K562 (cell line): ENCODE data around the gene LHPP. TPM values are rescaled to one million over a fixed set of nuclear protein-coding genes. Genes with fewer than 3 reads are reported as not detected.

Experiments
- ATAC-seq: fragments of 200-7000 bp; cut with Tn5 transposase; 3 replicates; pipeline ENCODE4 v1.9.1; 2020; ENCODE audit warnings: moderate library complexity
- BruUV-seq: library from RNA; stranded (reverse); fragments of 400-500 nt; replicated peaks from 2 replicates; lab custom pipeline; 2021; lab: Mats Ljungman, UMichigan
- CTCF ChIA-PET: fragments of 300-600 bp; formaldehyde crosslinking; extraction: SDS; loops from one replicate; lab custom pipeline; 2021; ENCODE audit warnings: low intra/inter-chr PET ratio; lab: Yijun Ruan, JAX
- POLR2A ChIA-PET: fragments of 300-600, 350-650 bp; sonication (Branson Sonifier 250); formaldehyde crosslinking; extraction: SDS; loops from one replicate; lab custom pipeline; 2021; ENCODE audit warnings: antibody characterized with exemption, inconsistent platforms; lab: Yijun Ruan, JAX
- DNase-seq, 4 experiments: peaks; one replicate each; pipeline versions ENCODE4 v3.0.0 to v3.0.0-alpha.2; 2011 to 2018; ENCODE audit warnings: low spot score in 3 of 4, mixed read lengths in 3 of 4; ENCODE audit errors: extremely low read depth in 1 of 4
- FAIRE-seq: peaks from 2 replicates; lab custom pipeline; 2011; peaks lifted over from hg19 to GRCh38; lab: Jason Lieb, UNC
- H2AFZ ChIP-seq: 2 replicates; pipeline ENCODE4 v1.6.0; 2011; ENCODE audit warnings: low read depth, low read length, control low read depth, inconsistent platforms
- H3K27ac ChIP-seq: fragments of 200-600 bp; 3 replicates; pipeline ENCODE4 v1.8.0; 2011; ENCODE audit warnings: low read depth, mild to moderate bottlenecking, control low read depth, inconsistent platforms, low read length, moderate library complexity, mixed read lengths; ENCODE audit errors: extremely low read depth
- H3K27me3 ChIP-seq, 2 experiments: fragments of 300-600 bp in 1 of 2; 2 replicates in 1 of 2; 3 replicates in 1 of 2; pipeline versions ENCODE4 v1.6.0 to v1.8.0; 2011; ENCODE audit warnings: inconsistent platforms in 2 of 2, low read length in 2 of 2, mild to moderate bottlenecking in 1 of 2, mixed read lengths in 1 of 2, moderate library complexity in 1 of 2; ENCODE audit not compliant: control insufficient read depth in 2 of 2, insufficient read depth in 2 of 2
- H3K36me3 ChIP-seq: fragments of 300-600 bp; 3 replicates; pipeline ENCODE4 v1.8.0; 2011; ENCODE audit warnings: mild to moderate bottlenecking, low read length, inconsistent platforms; ENCODE audit not compliant: control insufficient read depth, insufficient read depth
- H3K4me1 ChIP-seq, 2 experiments: fragments of 200-600 bp in 1 of 2; replicated peaks in 1 of 2; 2 replicates in 1 of 2; 3 replicates in 1 of 2; pipeline versions ENCODE4 v1.5.1 to v1.8.0; 2011; ENCODE audit warnings: inconsistent platforms in 2 of 2, low read length in 2 of 2, mild to moderate bottlenecking in 1 of 2, mixed read lengths in 1 of 2, moderate library complexity in 1 of 2; ENCODE audit not compliant: control insufficient read depth in 2 of 2, insufficient read depth in 2 of 2
- H3K4me2 ChIP-seq: 2 replicates; pipeline ENCODE4 v1.6.1; 2011; ENCODE audit warnings: low read length, control low read depth, inconsistent platforms, mixed read lengths; ENCODE audit not compliant: insufficient read depth
- H3K4me3 ChIP-seq: fragments of 200-600 bp; sonication (generic), shearing (Covaris generic); 2 replicates; pipeline ENCODE4 v1.5.1; 2016; ENCODE audit warnings: control low read depth, inconsistent platforms
- H3K79me2 ChIP-seq: fragments of 200-600 bp; 3 replicates; pipeline ENCODE4 v1.8.0; 2011; ENCODE audit warnings: low read length, inconsistent platforms; ENCODE audit not compliant: control insufficient read depth, insufficient read depth
- H3K9ac ChIP-seq, 2 experiments: 2 replicates each; pipeline versions ENCODE4 v1.6.0 to v1.6.1; 2011; ENCODE audit warnings: low read depth in 2 of 2, low read length in 2 of 2, control low read depth in 1 of 2, inconsistent platforms in 1 of 2, mild to moderate bottlenecking in 1 of 2, mixed read lengths in 1 of 2; ENCODE audit not compliant: insufficient read depth in 1 of 2
- H3K9me1 ChIP-seq: one replicate; pipeline ENCODE4 v1.6.0; 2011; ENCODE audit warnings: inconsistent platforms, mild to moderate bottlenecking, low read length, moderate library complexity; ENCODE audit not compliant: control insufficient read depth, insufficient read depth
- H3K9me3 ChIP-seq: replicated peaks from 2 replicates; pipeline ENCODE4 v1.5.1; 2011; ENCODE audit warnings: low read depth, low read length, inconsistent platforms; ENCODE audit not compliant: control insufficient read depth, insufficient read depth
- H4K20me1 ChIP-seq: replicated peaks from 2 replicates; pipeline ENCODE4 v1.6.1; 2011; ENCODE audit warnings: low read length, inconsistent platforms, mixed read lengths; ENCODE audit not compliant: control insufficient read depth, insufficient read depth
- MTA2 ChIP-seq: fragments of 450-650 bp; IDR thresholded peaks from 2 replicates; pipeline ENCODE4 v1.6.1; 2016; ENCODE audit warnings: low read depth
- POLR2G ChIP-seq: fragments of 200-400 bp; formaldehyde crosslinking; IDR thresholded peaks from 2 replicates; pipeline ENCODE4 v1.6.1; 2017; ENCODE audit warnings: low read depth, mild to moderate bottlenecking, antibody characterized with exemption, low read length, moderate library complexity
- RBM22 ChIP-seq: fragments of 200-400 bp; formaldehyde crosslinking; IDR thresholded peaks from 2 replicates; pipeline ENCODE4 v1.6.1; 2018; ENCODE audit warnings: low read length, low read depth; ENCODE audit not compliant: poor library complexity, severe bottlenecking
- ZBTB40 ChIP-seq, 2 experiments: fragments of 450-650 bp in 1 of 2; sonication (generic) in 1 of 2; formaldehyde crosslinking in 1 of 2; IDR thresholded peaks; 2 replicates each; pipeline versions ENCODE4 v1.7.1 to v1.9.0; 2016 to 2022; ENCODE audit warnings: inconsistent platforms in 1 of 2, mild to moderate bottlenecking in 1 of 2, missing genetic modification reagents in 1 of 2
- WGBS: fragments of 100-300 bp; shearing (Covaris generic); methylation state at CpG from one replicate; pipeline ENCODE4 v1.1.6; 2016; ENCODE audit warnings: low coverage, mixed read lengths; ENCODE audit not compliant: insufficient coverage; ENCODE audit errors: missing lambda C conversion rate; 5-methylcytosine and 5-hydroxymethylcytosine counted together
- in situ Hi-C: fragments of 300-500 bp; cut with MboI; formaldehyde crosslinking; loops from 4 replicates; pipeline ENCODE4 v1.15.0; 2018; ENCODE audit warnings: inconsistent platforms, mixed read lengths
- intact Hi-C: fragments of 100-400 bp; cut with micrococcal nuclease; formaldehyde crosslinking; loops from 2 replicates; pipeline ENCODE4 v1.14.2; 2022
- polyA plus RNA-seq, 8 experiments: library from polyadenylated mRNA; depleted of rRNA in 4 of 8; stranded (reverse) in 5 of 8; unstranded in 3 of 8; fragments of >200 nt; fragmentation: Nextera tagmentation in 2 of 8; fragmentation: Illumina TruSeq in 1 of 8; extraction: Ambion mirVana in 2 of 8; extraction: Trizol in 1 of 8; gene quantifications; 2 replicates each; pipeline versions ENCODE4 v1.2.1 to v1.2.3, GENCODE V29; 2011 to 2014; ENCODE audit warnings: inconsistent platforms in 1 of 8, missing spikeins in 1 of 8
- total RNA-seq, 7 experiments: library from RNA; depleted of rRNA in 6 of 7; stranded (reverse); fragments of >200 nt in 6 of 7; fragmentation: Illumina TruSeq in 2 of 7; extraction: Trizol in 2 of 7; gene quantifications; 2 replicates each; pipeline versions ENCODE4 v1.2.1 to v1.2.3, GENCODE V29; 2011 to 2021; ENCODE audit warnings: low replicate concordance in 1 of 7

Gene LHPP
- total and polyA plus RNA-seq, 9 of the 15 experiments (the other 6 are each of a cell fraction or from before 2014, with no cell fraction given): 0.34 to 7.4 (median 3.0) TPM

- Histone ChIP-seq H3K36me3 (peaks cover 9% of the 10 kb centered on the region; the same call in 1 of the 3 replicates), H3K9ac (no peak overlapping the region), H3K4me1 (peaks cover 0 to 39% of the 10 kb centered on the region in 2 experiments; a peak in 2 of 5 replicates), H3K9me1 (no peaks in the 10 kb centered on the region), H4K20me1 (no peaks in the 10 kb centered on the region), H3K27ac (no peak overlapping the region), H2AFZ (no peak overlapping the region), H3K79me2 (no peaks in the 10 kb centered on the region), H3K27me3 (no peaks in the 10 kb centered on the region), H3K9me3 (no peaks in the 10 kb centered on the region), H3K4me2 (no peak overlapping the region), H3K4me3 (no peak overlapping the region)
- BruUV-seq: no TSS peak
- TF ChIP-seq MTA2: no peak
- peak; percentile 14 for TF ChIP-seq RBM22
- peak; percentile 31; the same call in 1 of the 2 replicates for TF ChIP-seq ZBTB40 (IDR thresholded peaks at IDR 0.05)
- no peak for TF ChIP-seq ZBTB40 (CRISPR knock-in tag; IDR thresholded peaks at IDR 0.05)
- TF ChIP-seq POLR2G: 0 out of 2 replicates have a peak, but pooled peaks have one; percentile 30
- ATAC-seq (no peak), DNase-seq (no peak), FAIRE-seq (no peak)
- in situ Hi-C loops (no loop called here), intact Hi-C loops (no loop called here)
- ChIA-PET CTCF (no interaction called here), POLR2A (interaction anchor here (0.6 to 1.2 kb wide), 4 partner anchors 26 to 137 kb away, joined by 3 to 5 read pairs (median 3); no protein-coding TSS in a partner anchor)
- 84% methylated on average over 24 of the region's 26 CpGs for WGBS
These were observed 158.3 kb downstream of the LHPP start for GRCh38 chr10:124619802-124620490.
